Liver (tissue), 9 donors: ENCODE results near the gene POU5F1. TPM values are rescaled to one million over a fixed set of nuclear protein-coding genes. Genes with fewer than 3 reads are reported as not detected.

ENCODE experiments used
- DNase-seq: peaks from one replicate; pipeline ENCODE4 v3.0.0-alpha.2; 2017; ENCODE audit warnings: low spot score
- H3K27ac ChIP-seq, 2 donors: one replicate each; pipeline ENCODE4 v1.7.0; 2013; ENCODE audit warnings: inconsistent platforms in 2 of 2, low read length in 2 of 2, control low read depth in 1 of 2, low read depth in 1 of 2, mild to moderate bottlenecking in 1 of 2
- H3K27me3 ChIP-seq, 4 donors: one replicate each; pipeline versions ENCODE4 v1.6.1 to v1.7.0; 2013; ENCODE audit warnings: low read length in 3 of 4, inconsistent platforms in 1 of 4, mild to moderate bottlenecking in 1 of 4, moderate library complexity in 1 of 4; ENCODE audit not compliant: control insufficient read depth in 4 of 4, insufficient read depth in 4 of 4
- H3K36me3 ChIP-seq, 4 donors: one replicate each; pipeline versions ENCODE4 v1.6.1 to v1.7.0; 2013; ENCODE audit warnings: low read length in 3 of 4, mild to moderate bottlenecking in 3 of 4, low read depth in 1 of 4, moderate library complexity in 1 of 4; ENCODE audit not compliant: control insufficient read depth in 4 of 4, insufficient read depth in 3 of 4
- H3K4me1 ChIP-seq, 4 donors: one replicate each; pipeline versions ENCODE4 v1.6.1 to v1.7.0; 2013; ENCODE audit warnings: low read length in 3 of 4, mild to moderate bottlenecking in 3 of 4, moderate library complexity in 1 of 4; ENCODE audit not compliant: control insufficient read depth in 4 of 4, insufficient read depth in 4 of 4
- H3K4me3 ChIP-seq, 3 donors: one replicate each; pipeline versions ENCODE4 v1.6.1 to v1.7.0; 2013; ENCODE audit warnings: low read length in 3 of 3, control low read depth in 1 of 3, low read depth in 1 of 3, mild to moderate bottlenecking in 1 of 3
- H3K9ac ChIP-seq, 2 donors: one replicate each; pipeline ENCODE4 v1.7.0; 2013; ENCODE audit warnings: low read length in 2 of 2, mild to moderate bottlenecking in 2 of 2, moderate library complexity in 2 of 2, control low read depth in 1 of 2, low read depth in 1 of 2
- H3K9me3 ChIP-seq, 4 donors: one replicate each; pipeline versions ENCODE4 v1.6.1 to v1.7.0; 2013; ENCODE audit warnings: low read length in 3 of 4; ENCODE audit not compliant: control insufficient read depth in 4 of 4
- EGR1 ChIP-seq, 2 donors: IDR thresholded peaks; 2 replicates each; pipeline ENCODE4 v1.6.1; 2016 to 2018; ENCODE audit warnings: antibody characterized with exemption in 2 of 2, low read depth in 2 of 2
- GABPA ChIP-seq, 2 donors: IDR thresholded peaks in 1 of 2; conservative IDR thresholded peaks in 1 of 2; 2 replicates each; pipeline ENCODE4 v1.6.1; 2016; ENCODE audit warnings: antibody characterized with exemption in 2 of 2, mild to moderate bottlenecking in 1 of 2, moderate library complexity in 1 of 2
- HNF4G ChIP-seq: IDR thresholded peaks from 2 replicates; pipeline ENCODE4 v1.6.1; 2016; ENCODE audit warnings: antibody characterized with exemption
- RAD21 ChIP-seq, 2 donors: IDR thresholded peaks; 2 replicates each; pipeline ENCODE4 v1.6.1; 2016; ENCODE audit warnings: antibody characterized with exemption in 2 of 2, mild to moderate bottlenecking in 2 of 2
- RXRA ChIP-seq, 2 donors: IDR thresholded peaks; 2 replicates each; pipeline ENCODE4 v1.6.1; 2017 to 2018; ENCODE audit warnings: antibody characterized with exemption in 2 of 2, mild to moderate bottlenecking in 1 of 2
- SP1 ChIP-seq: IDR thresholded peaks from 2 replicates; pipeline ENCODE4 v1.6.1; 2018; ENCODE audit warnings: antibody characterized with exemption, mild to moderate bottlenecking
- YY1 ChIP-seq: IDR thresholded peaks from 2 replicates; pipeline ENCODE4 v1.6.1; 2016; ENCODE audit warnings: antibody characterized with exemption, mild to moderate bottlenecking
- WGBS: extraction: QIAGEN DNeasy Blood & Tissue Kit; methylation state at CpG from one replicate; pipeline ENCODE4 v1.1.7; 2013; 5-methylcytosine and 5-hydroxymethylcytosine counted together
- polyA plus RNA-seq, 2 donors: library from polyadenylated mRNA; stranded (reverse) in 1 of 2; unstranded in 1 of 2; fragments of 200-250 nt in 1 of 2; fragments of >200 nt in 1 of 2; fragmentation: Nextera tagmentation in 1 of 2; extraction: Ambion mirVana in 1 of 2; gene quantifications; one replicate each; pipeline versions ENCODE4 v1.2.1 to v1.2.3, GENCODE V29; 2013 to 2015
- total RNA-seq, 2 donors: library from RNA; depleted of rRNA; stranded (reverse); fragments of >200 nt; gene quantifications; one replicate each; pipeline ENCODE4 v1.2.3, GENCODE V29; 2014
- TF ChIP-seq, protein P1 (sequence below): IDR thresholded peaks from 2 replicates; pipeline ENCODE4 v1.6.1; 2016; ENCODE audit warnings: antibody characterized with exemption
- TF ChIP-seq, protein P2 (sequence below): IDR thresholded peaks from 2 replicates; pipeline ENCODE4 v1.6.1; 2016; ENCODE audit warnings: antibody characterized with exemption, mild to moderate bottlenecking
- TF ChIP-seq, protein P3 (sequence below): IDR thresholded peaks from 2 replicates; pipeline ENCODE4 v1.6.1; 2016; ENCODE audit warnings: antibody characterized with exemption
- TF ChIP-seq, protein P4 (sequence below): fragments of 150-350 bp; IDR thresholded peaks from 2 replicates; pipeline ENCODE4 v1.5.1; 2017; ENCODE audit warnings: improper control_type of control experiment, low read depth, low read length; ENCODE audit not compliant: missing input control
- donor health status: healthy.
- donor health status: healthy.
- donor health status: healthy.
- donor health status: healthy.
- donor health status: healthy.

The POU5F1 gene
- total and polyA plus RNA-seq, 4 donors, result 0.32 to 3.2 TPM; not detected in 2

DNA sequence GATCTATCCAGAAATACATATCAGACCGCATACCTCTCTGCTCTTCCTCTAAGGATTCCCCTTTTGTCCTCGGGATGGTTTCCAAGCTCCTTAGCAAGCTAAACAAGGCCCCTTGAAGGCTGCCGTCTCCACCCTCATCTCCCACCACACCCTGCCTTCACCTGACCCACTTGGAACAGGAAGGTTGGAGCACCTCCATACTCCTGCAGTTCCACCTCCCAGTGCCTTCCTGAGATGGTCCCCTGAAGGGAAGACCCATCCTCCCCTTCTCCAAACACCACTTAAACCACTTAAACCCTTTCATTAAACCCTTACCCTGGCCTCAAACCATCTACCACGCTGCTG is 8.5 kb upstream of the POU5F1 start:
- no peaks in the 10 kb centered on the region for H3K36me3 ChIP-seq
- no peak overlapping the region for H3K4me3 ChIP-seq
- peaks cover 0 to 2% (median under 1%) of the 10 kb centered on the region in 4 donors for H3K4me1 ChIP-seq
- 71% methylated on average over 4 of the region's 4 CpGs for WGBS
- no peak for DNase-seq
- H3K27ac ChIP-seq, result no peak overlapping the region
- no peak for TF ChIP-seq RXRA (IDR thresholded peaks at IDR 0.05)
- no peak overlapping the region for H3K9ac ChIP-seq
- H3K27me3 ChIP-seq, result no peaks in the 10 kb centered on the region
- no peaks in the 10 kb centered on the region for H3K9me3 ChIP-seq

DNA sequence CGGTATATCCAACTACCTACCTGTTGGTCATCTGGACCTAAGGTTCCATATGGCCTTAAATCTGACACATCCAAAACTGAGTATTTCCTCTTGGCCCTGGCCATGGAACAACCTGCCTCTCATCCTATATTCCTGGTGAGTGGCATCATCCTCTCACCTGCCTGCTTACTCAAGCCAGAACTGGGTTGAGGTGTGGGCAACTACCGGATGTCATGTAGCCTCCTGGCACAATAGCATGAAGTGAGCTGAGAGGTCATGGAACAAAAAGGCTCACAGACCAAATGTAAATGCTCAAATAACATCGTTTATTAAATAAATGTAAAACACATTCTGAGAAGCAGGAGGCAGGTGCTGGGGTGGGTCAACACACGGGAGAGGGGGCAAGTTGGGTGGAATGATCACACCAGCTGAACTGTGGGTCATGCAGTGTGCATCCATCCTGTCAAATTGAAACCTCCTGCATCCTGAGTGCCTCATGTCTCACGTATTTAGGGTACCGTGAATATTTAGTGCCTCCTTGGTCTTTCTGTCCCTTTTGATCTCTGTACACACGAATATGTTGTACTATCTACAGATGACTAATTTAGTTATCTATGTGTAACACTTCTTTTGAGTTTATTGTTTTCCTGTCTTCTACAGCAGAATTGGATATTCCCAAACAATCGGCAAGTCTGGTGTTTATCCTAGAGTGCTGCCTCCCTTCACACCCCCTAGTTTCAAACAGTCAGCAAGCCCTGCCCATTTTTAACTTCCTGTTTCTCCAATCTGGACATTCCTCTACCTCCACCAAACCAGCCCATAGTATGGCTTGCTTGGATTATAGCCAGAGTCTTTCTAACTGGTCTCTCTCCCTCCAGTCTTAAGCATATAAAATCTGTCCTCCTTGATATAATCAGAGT is 7.9 kb upstream of the POU5F1 start:
- Histone ChIP-seq H3K9me3 (no peaks in the 10 kb centered on the region), H3K27me3 (no peaks in the 10 kb centered on the region), H3K4me3 (no peak overlapping the region), H3K4me1 (no peaks in the 10 kb centered on the region), H3K27ac (no peak overlapping the region), H3K9ac (no peak overlapping the region), H3K36me3 (no peaks in the 10 kb centered on the region)
- DNase-seq, result no peak
- TF ChIP-seq, protein P1, sequence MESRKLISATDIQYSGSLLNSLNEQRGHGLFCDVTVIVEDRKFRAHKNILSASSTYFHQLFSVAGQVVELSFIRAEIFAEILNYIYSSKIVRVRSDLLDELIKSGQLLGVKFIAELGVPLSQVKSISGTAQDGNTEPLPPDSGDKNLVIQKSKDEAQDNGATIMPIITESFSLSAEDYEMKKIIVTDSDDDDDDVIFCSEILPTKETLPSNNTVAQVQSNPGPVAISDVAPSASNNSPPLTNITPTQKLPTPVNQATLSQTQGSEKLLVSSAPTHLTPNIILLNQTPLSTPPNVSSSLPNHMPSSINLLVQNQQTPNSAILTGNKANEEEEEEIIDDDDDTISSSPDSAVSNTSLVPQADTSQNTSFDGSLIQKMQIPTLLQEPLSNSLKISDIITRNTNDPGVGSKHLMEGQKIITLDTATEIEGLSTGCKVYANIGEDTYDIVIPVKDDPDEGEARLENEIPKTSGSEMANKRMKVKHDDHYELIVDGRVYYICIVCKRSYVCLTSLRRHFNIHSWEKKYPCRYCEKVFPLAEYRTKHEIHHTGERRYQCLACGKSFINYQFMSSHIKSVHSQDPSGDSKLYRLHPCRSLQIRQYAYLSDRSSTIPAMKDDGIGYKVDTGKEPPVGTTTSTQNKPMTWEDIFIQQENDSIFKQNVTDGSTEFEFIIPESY, result no peak
- TF ChIP-seq, protein P2, sequence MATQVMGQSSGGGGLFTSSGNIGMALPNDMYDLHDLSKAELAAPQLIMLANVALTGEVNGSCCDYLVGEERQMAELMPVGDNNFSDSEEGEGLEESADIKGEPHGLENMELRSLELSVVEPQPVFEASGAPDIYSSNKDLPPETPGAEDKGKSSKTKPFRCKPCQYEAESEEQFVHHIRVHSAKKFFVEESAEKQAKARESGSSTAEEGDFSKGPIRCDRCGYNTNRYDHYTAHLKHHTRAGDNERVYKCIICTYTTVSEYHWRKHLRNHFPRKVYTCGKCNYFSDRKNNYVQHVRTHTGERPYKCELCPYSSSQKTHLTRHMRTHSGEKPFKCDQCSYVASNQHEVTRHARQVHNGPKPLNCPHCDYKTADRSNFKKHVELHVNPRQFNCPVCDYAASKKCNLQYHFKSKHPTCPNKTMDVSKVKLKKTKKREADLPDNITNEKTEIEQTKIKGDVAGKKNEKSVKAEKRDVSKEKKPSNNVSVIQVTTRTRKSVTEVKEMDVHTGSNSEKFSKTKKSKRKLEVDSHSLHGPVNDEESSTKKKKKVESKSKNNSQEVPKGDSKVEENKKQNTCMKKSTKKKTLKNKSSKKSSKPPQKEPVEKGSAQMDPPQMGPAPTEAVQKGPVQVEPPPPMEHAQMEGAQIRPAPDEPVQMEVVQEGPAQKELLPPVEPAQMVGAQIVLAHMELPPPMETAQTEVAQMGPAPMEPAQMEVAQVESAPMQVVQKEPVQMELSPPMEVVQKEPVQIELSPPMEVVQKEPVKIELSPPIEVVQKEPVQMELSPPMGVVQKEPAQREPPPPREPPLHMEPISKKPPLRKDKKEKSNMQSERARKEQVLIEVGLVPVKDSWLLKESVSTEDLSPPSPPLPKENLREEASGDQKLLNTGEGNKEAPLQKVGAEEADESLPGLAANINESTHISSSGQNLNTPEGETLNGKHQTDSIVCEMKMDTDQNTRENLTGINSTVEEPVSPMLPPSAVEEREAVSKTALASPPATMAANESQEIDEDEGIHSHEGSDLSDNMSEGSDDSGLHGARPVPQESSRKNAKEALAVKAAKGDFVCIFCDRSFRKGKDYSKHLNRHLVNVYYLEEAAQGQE, result no peak
- TF ChIP-seq EGR1 (IDR thresholded peaks at IDR 0.05; ENCODE audit: low read depth in 2 of 2) (no peak), RXRA (IDR thresholded peaks at IDR 0.05) (no peak), SP1 (no peak), YY1 (no peak), HNF4G (no peak), GABPA (IDR thresholded peaks at IDR 0.05 in 1 of 2, conservative IDR thresholded peaks at IDR 0.05 in 1 of 2) (no peak), RAD21 (IDR thresholded peaks at IDR 0.05) (no peak)
- TF ChIP-seq, protein P3, sequence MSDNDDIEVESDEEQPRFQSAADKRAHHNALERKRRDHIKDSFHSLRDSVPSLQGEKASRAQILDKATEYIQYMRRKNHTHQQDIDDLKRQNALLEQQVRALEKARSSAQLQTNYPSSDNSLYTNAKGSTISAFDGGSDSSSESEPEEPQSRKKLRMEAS, result no peak
- TF ChIP-seq, protein P4, sequence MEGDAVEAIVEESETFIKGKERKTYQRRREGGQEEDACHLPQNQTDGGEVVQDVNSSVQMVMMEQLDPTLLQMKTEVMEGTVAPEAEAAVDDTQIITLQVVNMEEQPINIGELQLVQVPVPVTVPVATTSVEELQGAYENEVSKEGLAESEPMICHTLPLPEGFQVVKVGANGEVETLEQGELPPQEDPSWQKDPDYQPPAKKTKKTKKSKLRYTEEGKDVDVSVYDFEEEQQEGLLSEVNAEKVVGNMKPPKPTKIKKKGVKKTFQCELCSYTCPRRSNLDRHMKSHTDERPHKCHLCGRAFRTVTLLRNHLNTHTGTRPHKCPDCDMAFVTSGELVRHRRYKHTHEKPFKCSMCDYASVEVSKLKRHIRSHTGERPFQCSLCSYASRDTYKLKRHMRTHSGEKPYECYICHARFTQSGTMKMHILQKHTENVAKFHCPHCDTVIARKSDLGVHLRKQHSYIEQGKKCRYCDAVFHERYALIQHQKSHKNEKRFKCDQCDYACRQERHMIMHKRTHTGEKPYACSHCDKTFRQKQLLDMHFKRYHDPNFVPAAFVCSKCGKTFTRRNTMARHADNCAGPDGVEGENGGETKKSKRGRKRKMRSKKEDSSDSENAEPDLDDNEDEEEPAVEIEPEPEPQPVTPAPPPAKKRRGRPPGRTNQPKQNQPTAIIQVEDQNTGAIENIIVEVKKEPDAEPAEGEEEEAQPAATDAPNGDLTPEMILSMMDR, result no peak
- 66% methylated on average over 8 of the region's 8 CpGs for WGBS
